Glutamatergic neuron (in vitro differentiated cells): ENCODE results near the gene KIF5A. TPM values are rescaled to one million over a fixed set of nuclear protein-coding genes. Genes with fewer than 3 reads are reported as not detected.

Experiments
- DNase-seq: peaks from one replicate; pipeline ENCODE4 v3.0.0; 2022
- H3K27ac Mint-ChIP-seq: one replicate; pipeline ENCODE4 v1.8.0; 2020; ENCODE audit warnings: mild to moderate bottlenecking, mixed read lengths, inconsistent platforms; ENCODE audit not compliant: unreplicated experiment
- H3K27me3 Mint-ChIP-seq: one replicate; pipeline ENCODE4 v1.8.0; 2020; ENCODE audit warnings: mild to moderate bottlenecking, moderate library complexity, mixed read lengths, inconsistent platforms; ENCODE audit not compliant: unreplicated experiment
- H3K36me3 Mint-ChIP-seq: one replicate; pipeline ENCODE4 v1.8.0; 2020; ENCODE audit warnings: mild to moderate bottlenecking, mixed read lengths, inconsistent platforms; ENCODE audit not compliant: unreplicated experiment
- H3K4me1 Mint-ChIP-seq: one replicate; pipeline ENCODE4 v1.8.0; 2020; ENCODE audit warnings: mild to moderate bottlenecking, low read depth, mixed read lengths, inconsistent platforms; ENCODE audit not compliant: unreplicated experiment
- H3K4me3 Mint-ChIP-seq: one replicate; pipeline ENCODE4 v1.8.0; 2020; ENCODE audit warnings: mild to moderate bottlenecking, mixed read lengths, inconsistent platforms; ENCODE audit not compliant: unreplicated experiment
- H3K9me3 Mint-ChIP-seq: one replicate; pipeline ENCODE4 v1.8.0; 2020; ENCODE audit warnings: mild to moderate bottlenecking, moderate library complexity, mixed read lengths, inconsistent platforms; ENCODE audit not compliant: unreplicated experiment
- total RNA-seq: library from RNA; stranded (reverse); fragmentation: NEBNext Ultra II Directional; extraction: Animal tissue kit (Norgen Biotek cat#: 25700); gene quantifications from one replicate; pipeline ENCODE4 v1.2.1, GENCODE V29; 2021; ENCODE audit not compliant: unreplicated experiment
- TF ChIP-seq, protein P1 (sequence below): fragments of 200-600 bp; sonication (generic); IDR thresholded peaks from one replicate; pipeline ENCODE4 v1.5.0; 2021; ENCODE audit not compliant: partially characterized antibody, unreplicated experiment

Gene KIF5A
- total RNA-seq, 1 donor from 2014 or later, result 314 TPM

GRCh38 chr12:57577981-57578758, 28.3 kb downstream of the KIF5A start:
- H3K27me3 Mint-ChIP-seq, result peaks cover 11% of the 10 kb centered on the region
- peaks cover 8% of the 10 kb centered on the region for H3K9me3 Mint-ChIP-seq
- no peak for DNase-seq
- no peaks in the 10 kb centered on the region for H3K4me1 Mint-ChIP-seq
- TF ChIP-seq, protein P1, sequence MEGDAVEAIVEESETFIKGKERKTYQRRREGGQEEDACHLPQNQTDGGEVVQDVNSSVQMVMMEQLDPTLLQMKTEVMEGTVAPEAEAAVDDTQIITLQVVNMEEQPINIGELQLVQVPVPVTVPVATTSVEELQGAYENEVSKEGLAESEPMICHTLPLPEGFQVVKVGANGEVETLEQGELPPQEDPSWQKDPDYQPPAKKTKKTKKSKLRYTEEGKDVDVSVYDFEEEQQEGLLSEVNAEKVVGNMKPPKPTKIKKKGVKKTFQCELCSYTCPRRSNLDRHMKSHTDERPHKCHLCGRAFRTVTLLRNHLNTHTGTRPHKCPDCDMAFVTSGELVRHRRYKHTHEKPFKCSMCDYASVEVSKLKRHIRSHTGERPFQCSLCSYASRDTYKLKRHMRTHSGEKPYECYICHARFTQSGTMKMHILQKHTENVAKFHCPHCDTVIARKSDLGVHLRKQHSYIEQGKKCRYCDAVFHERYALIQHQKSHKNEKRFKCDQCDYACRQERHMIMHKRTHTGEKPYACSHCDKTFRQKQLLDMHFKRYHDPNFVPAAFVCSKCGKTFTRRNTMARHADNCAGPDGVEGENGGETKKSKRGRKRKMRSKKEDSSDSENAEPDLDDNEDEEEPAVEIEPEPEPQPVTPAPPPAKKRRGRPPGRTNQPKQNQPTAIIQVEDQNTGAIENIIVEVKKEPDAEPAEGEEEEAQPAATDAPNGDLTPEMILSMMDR, result no peak
- H3K4me3 Mint-ChIP-seq, result no peak overlapping the region
- H3K27ac Mint-ChIP-seq, result no peak overlapping the region
- peaks cover 13% of the 10 kb centered on the region for H3K36me3 Mint-ChIP-seq

DNA sequence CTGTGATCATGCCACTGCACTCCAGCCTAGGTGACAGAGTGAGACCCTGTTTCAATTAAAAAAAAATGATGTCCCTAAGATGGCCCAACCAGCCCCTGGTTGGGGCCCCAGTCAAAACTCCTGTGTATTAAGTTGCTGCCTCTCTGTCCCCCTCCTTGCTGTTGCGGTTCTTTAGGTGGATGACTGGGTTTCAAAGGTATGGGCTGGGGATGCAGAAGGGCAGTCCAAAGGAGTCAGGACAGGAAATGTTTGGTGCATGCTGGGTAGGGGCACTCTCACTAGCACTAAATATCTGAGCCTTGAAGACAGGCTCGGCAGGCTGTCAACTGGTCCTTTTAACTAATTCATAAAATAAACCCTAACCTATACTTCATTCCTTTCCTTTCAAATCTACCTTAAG, 29.2 kb downstream of the KIF5A start:
- no peak for DNase-seq
- Mint-ChIP-seq H3K4me1 (no peaks in the 10 kb centered on the region), H3K27me3 (peaks cover 11% of the 10 kb centered on the region), H3K27ac (no peak overlapping the region), H3K36me3 (peaks cover 13% of the 10 kb centered on the region), H3K9me3 (peaks cover 11% of the 10 kb centered on the region), H3K4me3 (no peak overlapping the region)
- TF ChIP-seq, protein P1, result no peak

- no peak for DNase-seq
- Mint-ChIP-seq H3K36me3 (peaks cover 20% of the 10 kb centered on the region), H3K9me3 (peaks cover 15% of the 10 kb centered on the region), H3K27ac (no peak overlapping the region), H3K4me3 (no peak overlapping the region), H3K27me3 (peaks cover 11% of the 10 kb centered on the region), H3K4me1 (no peaks in the 10 kb centered on the region)
- TF ChIP-seq, protein P1, result no peak
Observed at GRCh38 chr12:57579677-57580465, 30.0 kb downstream of the KIF5A start.

DNA sequence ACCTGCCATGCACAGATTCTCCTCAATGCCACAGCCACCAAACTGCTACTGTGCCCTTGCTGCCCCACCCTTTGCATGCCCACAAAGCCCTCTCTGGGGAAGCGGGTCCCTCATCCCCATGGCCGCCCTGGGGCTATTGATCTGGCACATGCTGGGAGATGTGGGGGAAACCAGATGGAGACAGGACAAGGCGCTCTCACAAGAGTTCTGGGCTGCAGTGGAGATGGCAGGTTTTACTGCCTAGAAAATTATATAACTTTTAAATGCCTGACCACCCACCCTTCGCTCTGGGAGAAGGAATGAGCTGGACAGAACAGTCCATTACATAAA, 30.6 kb downstream of the KIF5A start:
- H3K27ac Mint-ChIP-seq, result peak overlapping the region; percentile 59
- H3K9me3 Mint-ChIP-seq, result peaks cover 16% of the 10 kb centered on the region
- H3K4me3 Mint-ChIP-seq, result no peak overlapping the region
- peaks cover 19% of the 10 kb centered on the region for H3K36me3 Mint-ChIP-seq
- H3K27me3 Mint-ChIP-seq, result peaks cover 10% of the 10 kb centered on the region
- H3K4me1 Mint-ChIP-seq, result no peaks in the 10 kb centered on the region
- no peak for DNase-seq
- TF ChIP-seq, protein P1, result no peak

DNA sequence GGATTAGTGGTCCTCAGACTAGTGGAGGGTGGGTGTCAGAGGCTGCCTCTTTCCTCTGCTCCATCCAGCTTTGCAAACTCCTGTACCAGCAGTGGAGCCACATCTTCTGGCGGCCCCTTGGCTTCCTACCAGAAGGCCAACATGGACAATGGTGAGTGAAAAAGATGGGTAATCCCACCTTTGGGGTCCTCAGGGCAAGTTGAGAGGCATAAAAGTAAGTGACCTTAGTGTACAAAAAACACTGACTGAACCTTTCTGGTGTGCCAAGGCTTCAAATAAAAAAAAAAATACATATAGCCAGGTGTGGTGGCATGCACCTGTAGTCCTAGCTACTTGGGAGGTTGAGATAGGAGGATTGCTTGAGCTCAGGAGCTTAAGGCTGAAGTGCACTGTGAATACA, 32.0 kb downstream of the KIF5A start:
- no peaks in the 10 kb centered on the region for H3K4me1 Mint-ChIP-seq
- no peak for DNase-seq
- H3K4me3 Mint-ChIP-seq, result no peak overlapping the region
- no peak overlapping the region for H3K27ac Mint-ChIP-seq
- H3K36me3 Mint-ChIP-seq, result peaks cover 12% of the 10 kb centered on the region
- TF ChIP-seq, protein P1, result no peak
- peaks cover 9% of the 10 kb centered on the region for H3K27me3 Mint-ChIP-seq
- H3K9me3 Mint-ChIP-seq, result peaks cover 16% of the 10 kb centered on the region
